Naive thymus-derived CD8-positive, alpha-beta T cell (primary cell): Measurements from ENCODE around the gene TJP2. TPM values are rescaled to one million over a fixed set of nuclear protein-coding genes. Genes with fewer than 3 reads are reported as not detected.
"Not testable (repeated sequence)": the region's sequence is repeated elsewhere in the genome, so short reads cannot be mapped to it uniquely, and the experiment has no call there.

Experiments used
- ATAC-seq, 2 donors: fragments of 150-1000 bp; cut with Tn5 transposase in 1 of 2; sonication (Bioruptor Pico), chemical (Tn5 transposase) in 1 of 2; 1 replicate in 1 of 2; 2 replicates in 1 of 2; pipeline ENCODE4 v1.10.0; 2021; ENCODE audit warnings: mild to moderate bottlenecking in 2 of 2, moderate library complexity in 2 of 2
- POLR2A ChIA-PET: fragments of 350-600 bp; sonication (Branson Sonifier 250); formaldehyde crosslinking; loops from one replicate; lab custom pipeline; 2021; ENCODE audit warnings: antibody characterized with exemption; lab: Charles Lee
- DNase-seq, 10 donors: peaks; one replicate each; pipeline versions ENCODE4 v3.0.0 to v3.0.0-alpha.2; 2020 to 2022
- H3K27ac Mint-ChIP-seq, 10 donors: one replicate each; pipeline ENCODE4 v1.8.0; 2020 to 2022; ENCODE audit warnings: mild to moderate bottlenecking in 10 of 10, mixed read lengths in 10 of 10, moderate library complexity in 4 of 10, inconsistent platforms in 1 of 10
- H3K27me3 Mint-ChIP-seq, 5 donors: one replicate each; pipeline ENCODE4 v1.8.0; 2021 to 2022; ENCODE audit warnings: mixed read lengths in 5 of 5
- H3K36me3 Mint-ChIP-seq, 3 donors: one replicate each; pipeline ENCODE4 v1.8.0; 2020 to 2022; ENCODE audit warnings: mixed read lengths in 3 of 3, mild to moderate bottlenecking in 2 of 3, inconsistent platforms in 1 of 3
- H3K4me1 Mint-ChIP-seq, 4 donors: one replicate each; pipeline ENCODE4 v1.8.0; 2021 to 2022; ENCODE audit warnings: mixed read lengths in 4 of 4
- H3K4me3 Mint-ChIP-seq, 10 donors: one replicate each; pipeline ENCODE4 v1.8.0; 2020 to 2022; ENCODE audit warnings: mild to moderate bottlenecking in 10 of 10, mixed read lengths in 10 of 10, moderate library complexity in 6 of 10, inconsistent platforms in 1 of 10
- H3K9me3 Mint-ChIP-seq, 9 donors: one replicate each; pipeline ENCODE4 v1.8.0; 2020 to 2022; ENCODE audit warnings: mixed read lengths in 9 of 9, mild to moderate bottlenecking in 3 of 9, inconsistent platforms in 1 of 9, moderate library complexity in 1 of 9
- polyA plus RNA-seq, 3 donors: library from polyadenylated mRNA; unstranded; fragments of 300-500 nt; fragmentation: Illumina TruSeq; gene quantifications; one replicate each; pipeline ENCODE4 v1.2.3, GENCODE V29; 2021
- total RNA-seq, 8 experiments: library from RNA in 2 of 8; stranded (reverse) in 2 of 8; gene quantifications; one replicate each; pipeline ENCODE4 v1.2.3 and lab custom pipeline; 2021 to 2026

The TJP2 gene
- total and polyA plus RNA-seq, 5 experiments from 2014 or later: 0.14 to 4.2 (median 2.2) TPM; not detected in 1

DNA sequence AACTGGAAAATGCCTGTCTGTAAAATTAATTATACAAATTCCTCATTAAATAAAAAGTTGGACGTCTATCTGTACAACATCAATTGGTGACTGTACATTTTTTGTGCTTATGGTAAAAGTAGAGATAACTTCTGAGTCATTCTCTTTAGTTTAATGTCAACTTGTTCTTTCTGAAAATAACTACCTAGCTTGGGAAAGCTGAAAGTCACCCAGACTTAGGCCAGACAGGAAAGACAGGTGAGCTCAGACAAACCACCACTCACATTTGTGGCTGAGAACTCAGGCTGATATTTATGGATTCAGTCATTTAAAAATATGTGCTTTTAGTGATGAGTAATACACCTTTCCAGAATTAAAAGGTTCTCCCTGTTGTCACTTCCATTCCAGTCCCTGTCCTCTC is 119.1 kb downstream of the TJP2 start:
- no peak for DNase-seq
- peaks cover 0 to 8% (median 0%) of the 10 kb centered on the region in 9 donors for H3K9me3 Mint-ChIP-seq
- H3K27me3 Mint-ChIP-seq: peaks cover 0 to 26% (median 5%) of the 10 kb centered on the region in 5 donors
- no peak overlapping the region for H3K4me3 Mint-ChIP-seq
- no peaks in the 10 kb centered on the region for H3K36me3 Mint-ChIP-seq
- POLR2A ChIA-PET: no interaction called here
- no peak for ATAC-seq
- no peaks in the 10 kb centered on the region for H3K4me1 Mint-ChIP-seq
- no peak overlapping the region for H3K27ac Mint-ChIP-seq

- H3K4me1 Mint-ChIP-seq: no peaks in the 10 kb centered on the region
- DNase-seq (no peak), ATAC-seq (no peak)
- H3K27me3 Mint-ChIP-seq: peaks cover 0 to 22% (median 0%) of the 10 kb centered on the region in 5 donors
- no peaks in the 10 kb centered on the region for H3K36me3 Mint-ChIP-seq
- no peak overlapping the region for H3K4me3 Mint-ChIP-seq
- POLR2A ChIA-PET: no interaction called here
- no peak overlapping the region for H3K27ac Mint-ChIP-seq
- peaks cover 0 to 5% (median 0%) of the 10 kb centered on the region in 9 donors for H3K9me3 Mint-ChIP-seq
These were observed 121.9 kb downstream of the TJP2 start for GRCh38 chr9:69295872-69296552.

DNA sequence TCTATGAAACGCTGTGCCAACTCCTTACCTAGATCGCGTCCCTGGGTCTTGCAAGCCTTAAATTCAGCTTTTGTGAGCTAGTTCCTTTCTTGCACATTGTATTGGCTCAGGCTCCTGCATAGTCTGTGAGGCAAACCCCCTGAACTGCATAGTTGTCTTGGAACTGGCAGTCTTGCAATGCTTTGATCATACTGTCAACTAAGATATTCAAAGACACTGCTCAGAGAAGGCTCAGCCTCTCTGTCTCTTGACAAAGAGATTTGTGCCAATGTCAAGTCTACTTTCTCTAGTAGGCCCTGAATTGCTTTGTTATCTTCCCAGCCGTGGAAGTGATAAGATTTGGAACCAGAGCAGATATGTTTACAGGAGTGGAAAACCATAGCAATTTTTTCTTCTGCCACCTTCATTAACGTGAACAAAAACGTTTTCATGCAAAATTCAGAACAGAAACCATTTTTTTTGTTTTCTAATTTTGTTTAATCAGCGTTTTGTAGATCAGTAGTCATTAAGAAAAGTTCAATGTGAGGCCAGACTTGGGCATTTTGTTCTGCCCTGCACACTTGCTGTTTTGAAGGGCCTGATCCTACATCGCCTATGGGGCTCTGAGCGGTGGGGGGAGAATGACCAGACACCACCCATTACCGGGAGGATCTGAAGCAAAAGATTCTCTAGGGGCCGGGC is 123.4 kb downstream of the TJP2 start:
- POLR2A ChIA-PET: no interaction called here
- peaks cover 0 to 4% (median 0%) of the 10 kb centered on the region in 9 donors for H3K9me3 Mint-ChIP-seq
- no peaks in the 10 kb centered on the region for H3K36me3 Mint-ChIP-seq
- DNase-seq (no peak), ATAC-seq (no peak)
- no peaks in the 10 kb centered on the region for H3K4me1 Mint-ChIP-seq
- H3K27me3 Mint-ChIP-seq: peaks cover 0 to 22% (median 4%) of the 10 kb centered on the region in 5 donors
- no peak overlapping the region for H3K4me3 Mint-ChIP-seq
- no peak overlapping the region for H3K27ac Mint-ChIP-seq

DNA sequence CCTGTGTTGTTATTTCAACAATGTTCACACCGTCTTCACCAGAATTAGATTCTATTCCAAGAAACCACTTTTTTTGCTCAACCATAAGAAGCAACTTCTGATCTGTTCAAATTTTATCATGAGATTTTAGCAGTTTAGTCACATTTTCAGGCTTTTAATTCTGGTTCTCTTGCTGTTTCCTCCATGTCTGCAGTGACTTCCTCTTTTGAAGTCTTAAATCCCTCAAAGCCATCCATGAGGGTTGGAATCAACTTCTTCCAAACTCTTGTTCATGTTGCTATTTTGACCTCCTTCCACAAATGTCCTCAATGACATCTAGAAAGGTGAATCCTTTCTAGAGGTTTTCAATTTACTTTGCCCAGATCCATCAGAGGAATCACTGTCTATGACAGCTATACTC is 125.2 kb downstream of the TJP2 start:
- no peak for ATAC-seq
- Mint-ChIP-seq H3K9me3 (peaks cover 0 to 4% (median 0%) of the 10 kb centered on the region in 9 donors), H3K4me1 (no peaks in the 10 kb centered on the region), H3K27ac (no peak overlapping the region), H3K4me3 (no peak overlapping the region), H3K36me3 (no peaks in the 10 kb centered on the region), H3K27me3 (peaks cover 0 to 18% (median 4%) of the 10 kb centered on the region in 5 donors)
- DNase-seq: no peak
- POLR2A ChIA-PET: no interaction called here

DNA sequence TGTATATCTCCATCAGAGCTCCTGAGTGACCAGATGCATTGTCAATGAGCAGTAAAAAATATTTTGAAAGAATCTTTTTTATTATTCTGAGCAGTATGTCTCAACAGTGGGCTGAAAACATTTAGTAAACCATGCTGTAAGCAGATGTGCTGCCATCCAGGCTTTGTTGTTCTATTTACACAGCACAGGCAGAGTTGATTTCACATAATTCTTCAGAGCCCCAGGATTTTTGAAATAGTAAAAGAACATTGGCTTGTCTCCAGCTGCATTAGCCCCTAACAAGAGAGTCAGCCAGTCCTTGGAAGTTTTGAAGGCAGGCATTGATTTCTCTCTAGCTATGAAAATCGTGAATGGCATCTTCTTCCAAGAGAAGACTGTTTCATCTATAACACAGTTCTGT is 125.7 kb downstream of the TJP2 start:
- DNase-seq: no peak
- Mint-ChIP-seq H3K27me3 (peaks cover 0 to 17% (median 4%) of the 10 kb centered on the region in 5 donors), H3K4me3 (no peak overlapping the region), H3K36me3 (no peaks in the 10 kb centered on the region), H3K9me3 (peaks cover 0 to 2% (median 0%) of the 10 kb centered on the region in 9 donors), H3K27ac (no peak overlapping the region), H3K4me1 (no peaks in the 10 kb centered on the region)
- no peak for ATAC-seq
- POLR2A ChIA-PET: no interaction called here

GRCh38 chr9:69303331-69303730 is 129.3 kb downstream of the TJP2 start:
- ATAC-seq: no peak
- POLR2A ChIA-PET: no interaction called here
- no peaks in the 10 kb centered on the region for H3K36me3 Mint-ChIP-seq
- H3K9me3 Mint-ChIP-seq: no peaks in the 10 kb centered on the region
- no peak for DNase-seq
- no peak overlapping the region for H3K27ac Mint-ChIP-seq
- H3K4me1 Mint-ChIP-seq: no peaks in the 10 kb centered on the region
- H3K27me3 Mint-ChIP-seq: peaks cover 2 to 11% (median 7%) of the 10 kb centered on the region in 5 donors
- H3K4me3 Mint-ChIP-seq: no peak overlapping the region

GRCh38 chr9:69306895-69307445 is 132.9 kb downstream of the TJP2 start:
- H3K36me3 Mint-ChIP-seq, H3K27ac Mint-ChIP-seq, H3K4me3 Mint-ChIP-seq, POLR2A ChIA-PET, DNase-seq, ATAC-seq, H3K4me1 Mint-ChIP-seq: not testable (repeated sequence)
- Mint-ChIP-seq H3K27me3 (peaks cover 7 to 16% (median 11%) of the 10 kb centered on the region in 5 donors), H3K9me3 (peaks cover 0 to 11% (median 2%) of the 10 kb centered on the region in 9 donors)

GRCh38 chr9:69307446-69308205 is 133.5 kb downstream of the TJP2 start:
- Mint-ChIP-seq H3K36me3 (peaks cover 0 to 6% (median 2%) of the 10 kb centered on the region in 3 donors), H3K27ac (no peak overlapping the region), H3K27me3 (peaks cover 7 to 16% (median 12%) of the 10 kb centered on the region in 5 donors), H3K4me3 (no peak overlapping the region), H3K9me3 (peaks cover 0 to 16% (median 8%) of the 10 kb centered on the region in 9 donors), H3K4me1 (no peaks in the 10 kb centered on the region)
- DNase-seq (no peak), ATAC-seq (no peak)
- POLR2A ChIA-PET: no interaction called here

- Mint-ChIP-seq H3K27me3 (peaks cover 7 to 14% (median 12%) of the 10 kb centered on the region in 5 donors), H3K36me3 (peaks cover 0 to 10% (median 2%) of the 10 kb centered on the region in 3 donors), H3K4me1 (no peaks in the 10 kb centered on the region), H3K27ac (no peak overlapping the region), H3K9me3 (peaks cover 0 to 17% (median 11%) of the 10 kb centered on the region in 9 donors), H3K4me3 (no peak overlapping the region)
- DNase-seq (no peak), ATAC-seq (no peak)
- POLR2A ChIA-PET: no interaction called here
These were observed 134.3 kb downstream of the TJP2 start for GRCh38 chr9:69308206-69308931.

- peaks cover 5 to 21% (median 16%) of the 10 kb centered on the region in 5 donors for H3K27me3 Mint-ChIP-seq
These were observed 139.1 kb downstream of the TJP2 start for GRCh38 chr9:69313175-69313574.

GRCh38 chr9:69314547-69314946 is 140.5 kb downstream of the TJP2 start:
- peaks cover 12 to 26% (median 14%) of the 10 kb centered on the region in 5 donors for H3K27me3 Mint-ChIP-seq
- POLR2A ChIA-PET: no interaction called here
- no peak for ATAC-seq
- H3K27ac Mint-ChIP-seq: no peak overlapping the region
- H3K4me3 Mint-ChIP-seq: no peak overlapping the region
- peaks cover 0 to 28% (median 21%) of the 10 kb centered on the region in 9 donors for H3K9me3 Mint-ChIP-seq
- no peaks in the 10 kb centered on the region for H3K4me1 Mint-ChIP-seq
- H3K36me3 Mint-ChIP-seq: peaks cover 0 to 18% (median 6%) of the 10 kb centered on the region in 3 donors
- no peak for DNase-seq

More at GRCh38 chr9:69313175-69313574, 139.1 kb downstream of the TJP2 start:
- Mint-ChIP-seq H3K27ac (no peak overlapping the region), H3K4me3 (no peak overlapping the region), H3K9me3 (peaks cover 0 to 28% (median 21%) of the 10 kb centered on the region in 9 donors), H3K36me3 (peaks cover 0 to 18% (median 6%) of the 10 kb centered on the region in 3 donors), H3K4me1 (no peaks in the 10 kb centered on the region)
- DNase-seq (no peak), ATAC-seq (no peak)
- POLR2A ChIA-PET: no interaction called here

GRCh38 chr9:69317081-69317480 is 143.0 kb downstream of the TJP2 start:
- Mint-ChIP-seq H3K27ac (no peak overlapping the region), H3K4me1 (no peaks in the 10 kb centered on the region), H3K36me3 (peaks cover 0 to 15% (median 4%) of the 10 kb centered on the region in 3 donors), H3K9me3 (peaks cover 0 to 21% (median 16%) of the 10 kb centered on the region in 9 donors), H3K27me3 (peaks cover 9 to 34% (median 14%) of the 10 kb centered on the region in 5 donors), H3K4me3 (no peak overlapping the region)
- DNase-seq (no peak), ATAC-seq (no peak)
- POLR2A ChIA-PET: no interaction called here
